GM19324 (cell line): ENCODE measurements around the gene ADIPOR2.
"Not testable (repeated sequence)": the region's sequence is repeated elsewhere in the genome, so short reads cannot be mapped to it uniquely, and the experiment has no call there.

Experiments used
- ATAC-seq: cut with Tn5 transposase; IDR thresholded peaks from one replicate; pipeline ENCODE4 v1.9.1; 2021; ENCODE audit warnings: mild to moderate bottlenecking, moderate library complexity; ENCODE audit not compliant: unreplicated experiment, low FRiP score

ADIPOR2 gene

DNA sequence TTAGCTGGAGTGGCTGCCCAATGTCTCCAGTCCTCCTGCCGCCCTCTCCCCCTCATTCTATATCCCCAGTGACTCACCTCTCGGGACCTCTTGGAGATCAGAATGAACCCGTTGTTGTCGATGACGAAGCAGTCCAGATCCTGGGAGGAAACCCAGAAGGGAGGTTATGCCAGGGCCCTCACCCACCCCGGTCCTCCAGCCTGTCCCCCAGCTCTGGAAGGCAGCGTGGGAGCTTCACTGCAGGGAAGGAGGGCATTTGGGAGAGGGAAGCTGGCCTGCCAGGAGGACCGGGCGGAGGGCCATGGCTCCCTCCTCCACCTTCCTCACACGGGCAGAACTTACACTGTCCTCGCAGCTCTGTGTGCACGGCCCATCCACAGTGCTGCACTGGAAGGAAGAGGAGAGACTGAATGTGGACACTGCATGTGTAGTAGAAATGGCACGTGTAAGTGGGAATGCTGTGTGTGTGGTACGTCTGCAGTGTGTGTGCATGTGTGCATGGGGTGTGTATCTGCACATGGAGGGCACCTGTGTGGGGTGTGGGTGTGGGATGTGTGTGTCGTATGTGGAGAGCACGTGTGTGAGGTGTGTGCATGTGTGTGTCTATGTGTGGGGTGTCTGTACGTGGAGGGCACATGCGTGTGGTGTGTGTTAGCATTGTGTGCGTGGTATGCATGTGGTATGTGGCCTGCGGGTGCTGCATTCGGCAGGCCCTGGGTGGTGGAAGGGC, 119.5 kb downstream of the ADIPOR2 start:
- no peak for ATAC-seq

DNA sequence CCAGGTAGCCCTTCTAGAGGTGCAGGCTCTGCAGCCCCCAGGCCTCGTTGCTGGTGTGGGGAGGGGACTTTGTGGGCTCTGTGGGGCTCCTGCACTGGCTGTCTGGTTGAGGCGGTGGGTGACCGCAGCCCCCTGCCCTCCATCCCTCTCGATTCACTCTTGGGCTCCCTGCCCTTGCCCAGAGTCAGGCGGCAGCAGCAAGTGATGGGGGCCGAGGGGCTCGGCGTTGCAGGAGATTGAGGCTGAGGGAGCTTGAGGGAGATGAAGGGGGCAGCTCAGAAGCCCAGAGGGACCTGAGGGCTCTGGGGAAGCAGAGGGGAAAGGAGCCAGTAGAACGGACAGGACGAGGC, 120.0 kb downstream of the ADIPOR2 start:
- ATAC-seq, result no peak

DNA sequence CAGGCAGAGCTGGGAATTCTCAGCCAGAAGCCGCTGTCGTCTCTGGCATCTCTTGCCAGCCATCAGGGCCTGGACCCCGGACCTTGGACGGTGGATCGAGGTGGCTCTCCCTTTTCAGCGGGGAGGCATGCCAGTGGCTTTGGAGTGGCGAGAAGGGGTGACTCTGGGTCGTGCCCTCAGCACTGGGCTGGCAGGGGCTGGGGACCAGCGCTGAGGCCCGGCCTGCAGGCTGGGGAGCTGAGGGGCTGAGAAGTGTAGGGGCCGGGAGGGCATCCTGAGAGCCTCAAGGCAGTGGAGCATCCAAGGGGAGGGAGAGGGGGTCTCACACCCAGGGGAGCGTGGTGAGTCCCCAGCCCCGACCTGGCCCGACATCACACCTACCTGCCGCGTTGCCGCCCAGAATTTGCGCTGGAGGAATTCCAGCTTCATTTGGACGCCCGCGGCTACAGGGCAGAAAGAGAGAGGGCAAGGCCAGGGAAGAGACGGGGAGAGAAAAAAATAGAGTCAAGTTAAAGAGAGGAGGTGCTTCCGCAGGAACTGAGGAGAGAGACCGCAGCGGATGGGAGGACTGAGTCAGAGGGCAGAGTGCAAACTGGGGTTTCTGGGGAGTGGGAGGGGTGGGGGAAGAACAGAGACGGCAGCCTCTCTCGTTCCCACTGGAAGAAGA, 120.5 kb downstream of the ADIPOR2 start:
- ATAC-seq, result no peak

DNA sequence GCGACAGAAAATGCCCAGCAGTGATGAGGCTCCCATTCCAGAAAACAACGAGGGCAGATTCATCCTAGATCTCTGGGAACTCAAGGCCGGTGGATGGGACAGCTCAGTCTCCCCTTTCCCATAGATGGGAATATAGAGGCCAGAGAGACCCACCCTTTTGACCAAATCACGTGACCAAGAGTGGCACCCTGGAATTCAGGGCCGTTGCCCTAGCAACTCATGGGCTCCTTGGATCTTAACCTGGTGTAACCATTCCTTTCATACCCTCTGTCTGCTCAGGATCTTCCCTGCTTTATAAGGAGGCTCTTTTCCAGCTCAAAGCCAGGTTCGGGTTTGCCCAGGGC, 121.0 kb downstream of the ADIPOR2 start:
- ATAC-seq, result no peak

DNA sequence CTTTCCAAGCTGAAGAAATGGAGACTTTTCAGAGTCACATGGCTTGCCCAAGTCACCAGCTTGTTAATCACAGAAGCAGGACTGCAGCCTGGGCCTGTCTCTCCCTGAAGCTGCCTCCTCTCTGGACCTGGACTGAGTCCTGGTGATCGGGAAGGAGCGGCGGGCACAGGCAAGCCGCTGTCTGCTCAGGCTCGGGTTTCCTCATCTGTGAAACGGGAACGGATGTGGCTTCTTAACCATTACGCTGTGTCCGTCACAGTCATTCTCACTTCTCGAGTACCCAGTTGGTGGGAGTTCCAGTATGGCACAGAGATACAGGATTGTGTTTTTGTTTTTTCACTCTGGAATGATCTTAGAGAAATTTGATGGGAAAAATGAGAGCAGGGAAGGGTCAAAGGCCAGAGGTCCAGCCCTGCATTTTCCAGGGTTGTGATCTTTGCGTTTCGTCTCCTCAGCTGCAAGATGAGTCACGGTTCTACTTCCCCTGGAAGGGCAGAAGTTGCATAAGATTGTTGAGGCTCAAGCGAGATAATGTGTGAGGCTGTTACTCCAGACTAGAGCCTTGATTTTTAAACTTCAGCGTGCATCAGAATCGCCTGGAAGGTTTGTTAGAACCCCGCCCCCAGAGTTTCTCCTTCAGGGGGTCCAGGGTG, 121.9 kb downstream of the ADIPOR2 start:
- no peak for ATAC-seq

DNA sequence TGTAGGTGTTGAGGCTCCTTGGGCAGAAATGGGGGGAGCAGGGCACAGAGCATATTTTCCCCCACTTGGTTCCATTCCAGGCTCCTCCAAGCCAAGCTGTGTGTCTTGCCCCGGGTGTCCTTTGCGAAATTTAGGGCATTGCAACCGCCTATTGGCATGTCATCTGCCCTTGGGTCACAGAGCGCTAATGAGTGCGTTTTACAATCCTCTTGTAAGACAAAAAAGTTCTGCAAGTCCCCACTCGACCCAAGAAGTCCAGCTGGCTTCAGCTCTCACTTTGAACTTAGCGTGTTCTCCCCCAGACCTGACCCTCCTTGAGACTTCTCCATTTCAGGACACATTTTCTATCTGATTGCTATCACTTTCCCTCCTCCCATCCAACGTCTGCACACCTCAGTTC, 123.4 kb downstream of the ADIPOR2 start:
- no peak for ATAC-seq

DNA sequence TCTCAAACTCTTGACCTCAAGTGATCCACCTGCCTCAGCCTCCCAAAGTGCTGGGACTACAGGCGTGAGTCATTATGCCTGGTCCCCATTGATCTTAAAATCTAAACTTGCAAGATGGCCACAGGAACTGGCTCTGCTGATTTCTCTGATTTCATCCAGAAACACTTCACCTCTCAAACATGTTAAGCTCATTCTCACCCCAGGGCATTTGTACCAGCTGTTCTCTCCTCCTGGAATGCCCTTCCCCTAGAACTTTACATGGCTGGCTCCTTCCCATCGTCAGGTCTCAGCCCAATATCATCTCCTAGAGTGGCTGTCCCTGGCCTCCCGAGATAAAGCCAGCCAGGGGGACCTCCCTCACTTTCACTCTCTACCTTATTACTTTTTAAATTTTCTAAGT, 124.2 kb downstream of the ADIPOR2 start:
- ATAC-seq, result no peak

DNA sequence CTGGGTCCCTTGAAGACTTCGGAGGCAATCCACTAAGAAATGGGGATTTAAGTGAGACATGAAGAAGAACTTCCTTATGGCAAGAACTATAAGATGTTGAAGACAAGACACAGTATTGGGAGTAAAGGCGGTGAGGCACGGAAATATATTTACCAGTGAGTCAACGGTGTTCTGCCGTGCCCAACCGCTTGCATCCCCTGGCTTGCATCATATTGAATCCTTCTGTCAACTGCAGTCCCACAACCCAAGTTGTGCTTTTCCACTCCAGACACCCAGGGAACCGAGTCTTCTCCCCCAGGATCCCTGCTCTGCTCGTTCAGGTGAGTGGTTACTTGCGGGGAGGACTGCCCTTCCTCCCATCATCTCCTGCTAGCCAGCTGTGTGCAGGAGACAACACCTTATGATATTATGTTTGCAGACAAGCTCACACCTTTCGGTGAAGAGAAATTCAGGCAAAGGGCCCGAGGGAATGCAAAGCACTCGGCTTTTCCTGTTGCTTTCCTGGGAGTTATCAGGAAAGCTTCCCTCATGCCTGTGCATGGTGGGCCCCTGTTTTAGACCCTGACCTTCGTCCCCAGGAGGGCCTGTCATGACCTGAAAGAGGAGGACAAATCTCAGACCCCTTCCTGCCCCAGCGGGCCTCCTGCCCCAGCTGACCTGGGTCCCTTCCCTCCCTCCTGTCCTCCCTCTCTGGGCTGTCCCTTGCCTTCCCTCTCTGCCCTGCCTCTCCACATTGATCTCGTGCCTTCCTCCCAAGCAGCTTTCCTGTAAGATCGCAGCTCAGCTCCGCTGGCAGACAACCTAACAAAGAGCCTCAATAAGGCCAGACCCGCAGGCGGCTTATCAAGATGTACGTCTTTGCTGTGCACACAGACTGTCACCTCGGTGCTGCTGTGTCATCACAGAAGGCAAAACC, 125.2 kb downstream of the ADIPOR2 start:
- no peak for ATAC-seq

DNA sequence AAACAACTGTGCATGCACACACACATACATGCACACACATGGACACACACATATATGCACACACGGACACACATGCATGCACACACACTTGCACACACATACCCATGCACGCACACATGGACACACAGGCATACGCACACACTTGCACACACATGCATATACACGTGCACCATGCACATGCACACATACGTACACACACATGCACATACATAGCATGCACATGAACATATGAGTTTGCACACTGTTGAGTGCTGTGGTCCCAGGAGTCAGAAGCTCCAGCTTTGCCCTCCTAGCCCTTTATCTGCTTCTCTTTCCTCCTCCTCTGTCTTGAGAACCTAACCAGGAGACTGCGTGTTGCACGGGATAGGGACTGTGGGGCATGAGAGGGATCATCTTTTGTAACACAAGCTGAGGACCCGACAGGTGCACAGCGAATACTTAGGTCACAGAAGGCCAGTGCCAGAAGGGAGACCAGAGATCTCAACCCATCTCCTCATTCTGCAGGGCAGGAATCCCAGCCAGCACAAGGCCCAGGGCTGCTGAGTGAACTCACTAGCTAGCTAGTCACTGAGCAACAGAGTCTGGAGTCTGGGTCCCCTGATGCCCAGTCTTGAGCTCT, 126.0 kb downstream of the ADIPOR2 start:
- no peak for ATAC-seq

DNA sequence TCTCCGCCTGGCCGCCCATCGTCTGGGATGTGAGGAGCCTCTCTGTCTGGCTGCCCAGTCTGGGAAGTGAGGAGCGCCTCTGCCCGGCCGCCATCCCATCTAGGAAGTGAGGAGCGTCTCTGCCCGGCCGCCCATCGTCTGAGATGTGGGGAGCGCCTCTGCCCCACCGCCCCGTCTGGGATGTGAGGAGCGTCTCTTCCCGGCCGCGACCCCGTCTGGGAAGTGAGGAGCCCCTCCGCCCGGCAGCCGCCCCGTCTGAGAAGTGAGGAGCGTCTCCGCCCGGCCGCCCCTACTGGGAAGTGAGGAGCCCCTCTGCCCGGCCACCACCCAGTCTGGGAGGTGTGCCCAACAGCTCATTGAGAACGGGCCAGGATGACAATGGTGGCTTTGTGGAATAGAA, 127.1 kb downstream of the ADIPOR2 start:
- ATAC-seq, result not testable (repeated sequence)

DNA sequence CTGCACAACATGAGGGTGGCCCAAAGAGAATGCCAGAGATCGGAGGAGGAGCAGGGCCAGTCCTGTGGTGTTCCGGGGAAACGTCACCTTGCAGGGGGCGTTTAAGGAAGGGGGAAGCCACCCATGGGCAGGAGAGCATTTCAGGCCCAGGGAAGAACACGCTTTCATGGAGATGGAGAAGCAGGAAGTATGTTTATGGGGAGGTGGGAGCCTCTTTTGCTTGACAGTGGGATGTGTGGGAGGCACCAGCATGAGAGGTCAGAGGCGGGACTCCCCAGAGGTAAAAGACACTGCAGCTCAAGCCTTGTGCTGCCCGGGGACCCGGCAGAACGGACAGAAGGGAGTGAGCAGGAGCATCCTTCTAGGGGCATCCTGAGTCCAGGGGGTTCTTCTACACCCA, 128.2 kb downstream of the ADIPOR2 start:
- ATAC-seq, result no peak

DNA sequence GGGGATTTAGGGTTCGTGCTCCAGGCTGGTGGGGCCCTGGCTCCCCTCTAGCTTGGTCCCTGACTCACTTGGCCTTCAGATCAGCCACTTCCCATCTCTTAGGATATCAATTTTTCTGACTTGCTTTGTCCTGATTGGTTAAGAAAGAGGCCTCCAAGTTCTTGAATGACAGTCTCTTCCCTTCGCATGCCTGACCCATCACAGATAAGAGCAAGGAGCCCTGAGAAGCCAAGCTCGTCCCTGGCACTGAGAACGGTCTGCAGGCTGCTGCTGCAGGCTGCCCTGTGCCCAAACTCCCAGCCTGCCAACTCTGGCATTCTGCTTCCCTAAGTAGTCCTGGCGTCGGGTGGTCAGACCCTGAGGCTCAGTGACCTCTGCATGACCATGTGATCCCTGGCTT, 128.7 kb downstream of the ADIPOR2 start:
- ATAC-seq, result no peak

DNA sequence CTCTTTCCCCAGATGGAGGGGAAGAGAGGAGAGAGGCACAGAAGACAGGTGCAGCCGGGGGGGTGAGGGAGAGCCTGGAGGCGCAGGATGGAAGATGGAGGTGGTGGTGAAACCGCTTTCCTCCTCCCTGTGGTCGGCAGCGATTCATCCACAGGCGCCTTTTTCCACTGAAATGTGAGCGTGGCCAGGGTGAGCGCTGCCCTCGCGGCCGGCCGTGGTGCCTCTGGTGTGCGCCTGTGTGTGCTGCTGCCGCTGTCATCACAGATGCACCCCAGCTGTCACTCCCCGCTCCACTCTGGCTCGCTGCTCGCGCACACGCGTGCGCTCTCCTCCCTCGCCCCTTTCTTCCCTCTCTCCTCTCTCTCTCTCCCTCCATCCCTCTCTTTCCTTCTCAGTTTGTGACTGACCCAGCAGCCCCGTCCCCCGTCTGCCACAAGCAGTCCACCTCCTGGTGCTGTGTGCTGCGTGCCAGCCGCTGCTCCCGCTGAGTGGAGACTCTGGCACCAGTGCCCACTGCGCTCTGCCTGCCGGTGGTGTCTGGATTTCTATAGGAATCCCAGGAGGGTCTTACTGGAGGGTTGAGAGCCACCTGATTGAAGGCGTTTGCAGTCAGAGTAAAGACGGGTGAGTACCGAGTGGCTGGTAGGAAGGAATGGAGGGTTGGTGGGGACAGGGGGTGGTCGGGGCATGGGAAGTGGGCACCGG, 129.5 kb downstream of the ADIPOR2 start, which contains the start of gene LRTM2:
TSS of gene LRTM2 (plus strand) at position 375 of the 705 bp plus-strand sequence. CDS start 7,584 bp downstream, outside the sequence.
- ATAC-seq, result no peak

DNA sequence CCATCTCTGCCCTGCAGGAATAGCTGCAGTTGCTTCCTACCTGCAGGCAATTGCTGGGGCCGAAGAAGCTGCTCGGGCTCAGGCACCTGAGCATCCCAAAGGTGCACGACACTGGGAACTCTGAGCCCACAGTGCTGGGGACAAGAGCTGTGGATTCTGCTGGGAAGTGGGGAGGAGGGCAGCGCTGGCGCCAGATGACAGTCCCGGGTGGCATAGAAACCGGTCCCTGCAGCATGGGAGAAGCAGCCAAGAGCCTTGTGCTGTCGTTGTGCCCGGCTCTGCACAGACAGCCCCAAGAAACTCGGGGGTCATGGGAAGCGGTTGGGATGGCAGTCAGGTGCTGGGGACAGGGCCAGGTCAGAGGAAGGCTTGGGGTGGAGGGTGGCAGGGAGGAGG, 130.0 kb downstream of the ADIPOR2 start:
- no peak for ATAC-seq

DNA sequence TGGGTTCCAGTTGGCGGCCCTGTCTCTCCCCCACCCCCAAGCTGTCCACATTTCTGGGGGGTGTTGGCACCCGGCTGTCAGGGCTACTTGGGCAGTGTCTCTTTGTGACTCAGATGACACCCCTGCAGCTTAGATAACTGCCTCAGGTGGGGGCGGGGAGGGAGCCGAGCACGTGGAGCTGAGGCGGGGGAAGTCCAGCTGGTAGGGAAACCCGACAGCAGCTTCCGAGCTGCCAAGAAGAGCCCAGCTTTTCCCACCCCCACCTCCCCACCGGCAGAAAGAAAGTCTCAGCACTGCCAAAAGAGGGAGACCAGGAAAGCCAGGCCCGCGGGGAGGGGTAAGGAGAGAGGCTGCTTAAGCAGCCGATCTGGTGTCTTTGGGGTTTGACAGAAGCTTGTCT, 130.9 kb downstream of the ADIPOR2 start:
- ATAC-seq, result no peak

DNA sequence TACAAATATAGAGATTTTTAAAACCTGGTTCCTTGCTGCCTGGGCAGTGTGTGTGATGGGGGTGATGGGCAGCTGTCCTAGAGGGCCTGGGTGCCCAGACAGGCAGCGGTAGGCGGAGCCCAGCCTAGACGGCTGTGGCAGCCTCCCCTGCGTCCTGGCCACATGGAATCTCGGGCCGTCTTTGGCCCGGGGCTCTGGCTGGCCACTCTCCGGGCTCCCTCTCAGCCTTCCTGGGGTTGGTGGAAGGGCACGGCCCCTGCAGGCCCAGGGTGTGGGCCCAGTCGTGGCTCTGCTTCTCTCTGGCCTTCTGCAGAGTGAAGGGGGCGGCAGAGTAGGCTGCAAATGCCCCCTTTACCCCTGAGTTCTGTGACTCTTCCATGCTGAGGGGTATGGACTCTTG, 131.8 kb downstream of the ADIPOR2 start:
- no peak for ATAC-seq

DNA sequence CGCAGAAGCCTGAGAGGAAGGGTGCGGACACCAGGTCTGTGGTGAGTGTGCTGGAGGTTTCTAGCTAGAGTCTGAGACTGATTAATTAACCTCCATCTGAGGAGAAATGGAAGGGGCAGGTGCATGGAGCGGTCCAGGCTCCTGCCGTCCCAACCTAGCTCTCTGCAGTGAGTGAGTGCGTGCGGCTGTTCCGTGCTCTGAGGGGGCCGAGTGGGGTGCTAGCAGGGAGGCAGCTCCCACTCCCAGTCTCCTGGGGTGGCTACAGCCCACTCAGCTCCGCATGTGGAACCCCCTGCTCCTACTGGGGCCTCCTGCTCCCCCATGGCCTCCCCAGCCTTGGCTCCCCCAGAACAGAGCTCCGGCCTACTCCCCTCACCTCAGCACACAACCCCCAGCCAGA, 132.4 kb downstream of the ADIPOR2 start:
- no peak for ATAC-seq

DNA sequence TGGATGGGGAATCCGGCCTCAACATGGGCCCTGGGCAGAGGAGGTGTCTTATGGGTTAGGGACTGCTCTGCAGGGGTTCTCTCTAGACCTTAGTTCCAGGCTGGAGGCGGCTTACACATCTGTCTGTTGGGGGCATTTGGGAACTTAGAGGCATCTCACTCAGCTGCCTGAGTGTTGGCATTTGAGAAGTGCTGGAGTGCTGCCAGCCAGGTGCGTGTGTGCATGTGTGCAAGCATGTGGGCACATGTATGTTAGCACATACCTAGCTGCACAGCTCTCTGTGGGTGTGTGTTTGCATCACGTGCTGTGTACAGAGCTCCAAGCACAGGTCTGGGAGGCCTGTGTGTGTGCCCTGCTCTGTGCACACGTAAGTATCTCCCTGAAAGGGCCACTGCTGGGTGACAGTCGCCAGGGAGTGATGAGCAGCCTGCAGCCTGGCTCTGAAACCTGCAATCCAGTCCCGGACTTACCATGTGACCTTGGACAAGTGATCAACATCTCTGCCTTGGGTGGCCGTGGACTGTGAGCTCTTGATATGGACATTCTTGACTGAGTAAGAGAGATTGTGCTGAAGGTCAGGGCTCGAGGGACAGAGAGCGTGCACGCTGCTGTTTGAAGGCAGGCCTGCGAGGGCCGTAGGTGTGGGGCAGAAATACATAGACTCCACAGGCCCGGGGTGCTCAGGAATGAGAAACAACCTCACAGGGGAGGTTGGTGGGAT, 134.7 kb downstream of the ADIPOR2 start:
- ATAC-seq, result no peak

DNA sequence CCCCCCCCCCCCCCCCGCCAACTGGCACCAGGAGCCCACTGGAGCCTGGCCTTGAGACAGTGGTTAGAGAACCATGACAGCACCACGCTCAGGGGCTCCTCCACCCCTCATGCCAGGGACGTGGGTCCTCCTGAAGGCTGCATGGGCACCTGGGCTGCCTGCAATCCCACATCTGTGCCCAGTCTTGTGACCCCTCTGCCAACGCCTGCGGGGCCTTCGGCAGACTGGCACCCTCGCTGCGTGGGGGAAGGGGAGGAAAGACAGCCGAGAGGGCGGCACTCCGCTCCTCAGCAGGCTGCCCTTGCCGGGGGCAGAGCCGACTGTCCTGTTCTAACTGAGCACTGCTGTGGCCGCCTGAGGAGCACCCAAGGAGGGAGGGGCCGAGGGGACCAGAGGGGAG, 135.5 kb downstream of the ADIPOR2 start:
- ATAC-seq, result no peak
